HEK293T (cell line): ENCODE results near the gene C12orf50.
"Not testable (repeated sequence)": the region's sequence is repeated elsewhere in the genome, so short reads cannot be mapped to it uniquely, and the experiment has no call there.

ENCODE experiments used
- CTCF ChIA-PET: fragments of 350-600 bp; formaldehyde crosslinking; extraction: SDS; loops from one replicate; lab custom pipeline; 2021; ENCODE audit warnings: antibody characterized with exemption, inconsistent platforms; lab: Yijun Ruan, JAX
- POLR2A ChIA-PET: fragments of 350-600 bp; formaldehyde crosslinking; extraction: SDS; loops from one replicate; lab custom pipeline; 2020; ENCODE audit warnings: antibody characterized with exemption, inconsistent platforms; lab: Yijun Ruan, JAX
- DNase-seq: peaks from one replicate; pipeline ENCODE4 v3.0.0; 2012; ENCODE audit warnings: mixed read lengths; ENCODE audit errors: extremely low spot score
- ARNT ChIP-seq: fragments of 450-650 bp; IDR thresholded peaks from 2 replicates; pipeline ENCODE4 v1.6.1; 2017; ENCODE audit warnings: mild to moderate bottlenecking
- BHLHE40 ChIP-seq: fragments of 450-650 bp; IDR thresholded peaks from 2 replicates; pipeline ENCODE4 v1.6.1; 2016; ENCODE audit warnings: mild to moderate bottlenecking, moderate library complexity, borderline replicate concordance
- CTBP1 ChIP-seq: fragments of 450-650 bp; IDR thresholded peaks from 2 replicates; pipeline ENCODE4 v1.6.1; 2016; ENCODE audit warnings: borderline replicate concordance
- ELF4 ChIP-seq: fragments of 450-650 bp; IDR thresholded peaks from 2 replicates; pipeline ENCODE4 v1.6.1; 2017; ENCODE audit warnings: antibody characterized with exemption
- FOXA1 ChIP-seq: fragments of 450-650 bp; IDR thresholded peaks from 2 replicates; pipeline ENCODE4 v1.6.1; 2016; ENCODE audit warnings: mild to moderate bottlenecking
- FOXK2 ChIP-seq: fragments of 450-650 bp; IDR thresholded peaks from 2 replicates; pipeline ENCODE4 v1.6.1; 2016; ENCODE audit warnings: mild to moderate bottlenecking
- FOXM1 ChIP-seq: fragments of 450-650 bp; IDR thresholded peaks from 2 replicates; pipeline ENCODE4 v1.6.1; 2017; ENCODE audit warnings: mild to moderate bottlenecking, borderline replicate concordance
- HDGF ChIP-seq: fragments of 450-650 bp; IDR thresholded peaks from 2 replicates; pipeline ENCODE4 v1.6.1; 2017; ENCODE audit warnings: antibody characterized with exemption, borderline replicate concordance
- L3MBTL2 ChIP-seq: fragments of 450-650 bp; conservative IDR thresholded peaks from 2 replicates; pipeline ENCODE4 v1.6.1; 2016; ENCODE audit warnings: mild to moderate bottlenecking
- LEF1 ChIP-seq: fragments of 450-650 bp; IDR thresholded peaks from 2 replicates; pipeline ENCODE4 v1.6.1; 2017; ENCODE audit warnings: mild to moderate bottlenecking, borderline replicate concordance
- NFRKB ChIP-seq: fragments of 450-650 bp; IDR thresholded peaks from 2 replicates; pipeline ENCODE4 v1.6.1; 2016; ENCODE audit warnings: mild to moderate bottlenecking, moderate library complexity
- PKNOX1 ChIP-seq: fragments of 450-650 bp; IDR thresholded peaks from 2 replicates; pipeline ENCODE4 v1.6.1; 2016
- SP1 ChIP-seq: fragments of 450-650 bp; IDR thresholded peaks from 2 replicates; pipeline ENCODE4 v1.6.1; 2017
- SUZ12 ChIP-seq: fragments of 450-650 bp; IDR thresholded peaks from 2 replicates; pipeline ENCODE4 v1.6.1; 2016; ENCODE audit warnings: mild to moderate bottlenecking
- TARDBP ChIP-seq: fragments of 450-650 bp; IDR thresholded peaks from 2 replicates; pipeline ENCODE4 v1.6.1; 2016
- ZNF384 ChIP-seq: fragments of 450-650 bp; IDR thresholded peaks from 2 replicates; pipeline ENCODE4 v1.6.1; 2016

The C12orf50 gene

GRCh38 chr12:88035271-88035906 is 6.2 kb upstream of the C12orf50 start:
- ChIA-PET POLR2A (no interaction called here), CTCF (no interaction called here)
- TF ChIP-seq PKNOX1 (no peak), FOXK2 (no peak), ZNF384 (peak; percentile 92), L3MBTL2 (peak; percentile 89), ELF4 (no peak), ARNT (no peak), SP1 (no peak)
- DNase-seq, result peak; percentile 86

- DNase-seq, CTCF ChIA-PET, POLR2A ChIA-PET: not testable (repeated sequence)
Measured at GRCh38 chr12:88031161-88031560, 2.0 kb upstream of the C12orf50 start.

- no peak for DNase-seq
- ChIA-PET POLR2A (no interaction called here), CTCF (no interaction called here)
- no peak for TF ChIP-seq FOXM1
- TF ChIP-seq TARDBP, result no peak
- TF ChIP-seq ZNF384, result no peak
- TF ChIP-seq LEF1, result no peak
- TF ChIP-seq PKNOX1, result no peak
- TF ChIP-seq SUZ12, result no peak
- TF ChIP-seq ARNT, result no peak
- TF ChIP-seq ELF4, result no peak
- TF ChIP-seq FOXK2, result no peak
Measured at GRCh38 chr12:88026196-88026595, 3.0 kb downstream of the C12orf50 start.

GRCh38 chr12:88017964-88018363 is 11.2 kb downstream of the C12orf50 start:
- ChIA-PET CTCF (no interaction called here), POLR2A (no interaction called here)
- DNase-seq, result no peak
- no peak for TF ChIP-seq FOXM1
- no peak for TF ChIP-seq ARNT
- no peak for TF ChIP-seq PKNOX1
- no peak for TF ChIP-seq ELF4
- no peak for TF ChIP-seq CTBP1
- TF ChIP-seq FOXA1, result no peak
- no peak for TF ChIP-seq HDGF
- TF ChIP-seq BHLHE40, result no peak

GRCh38 chr12:88015825-88016224 is 13.4 kb downstream of the C12orf50 start:
- ChIA-PET CTCF (interaction anchor here (0.7 kb wide), 1 partner anchor 701 kb away, joined by 3 read pairs; no protein-coding TSS in a partner anchor), POLR2A (no interaction called here)
- TF ChIP-seq ARNT, result no peak
- TF ChIP-seq FOXK2, result no peak
- no peak for TF ChIP-seq FOXM1
- TF ChIP-seq FOXA1, result no peak
- TF ChIP-seq BHLHE40, result no peak
- no peak for TF ChIP-seq CTBP1
- no peak for TF ChIP-seq HDGF
- TF ChIP-seq LEF1, result no peak
- TF ChIP-seq L3MBTL2, result no peak
- no peak for TF ChIP-seq ZNF384
- TF ChIP-seq ELF4, result no peak
- TF ChIP-seq NFRKB, result no peak
- TF ChIP-seq SUZ12, result no peak
- no peak for DNase-seq

GRCh38 chr12:88011755-88012154 is 17.4 kb downstream of the C12orf50 start:
- POLR2A ChIA-PET, result no interaction called here
- no peak for DNase-seq
- TF ChIP-seq TARDBP, result no peak
- TF ChIP-seq ARNT, result no peak
- TF ChIP-seq SP1, result no peak
- TF ChIP-seq L3MBTL2, result no peak
- no peak for TF ChIP-seq FOXA1
- TF ChIP-seq CTBP1, result no peak
- no peak for TF ChIP-seq FOXK2
- TF ChIP-seq ELF4, result no peak
- TF ChIP-seq LEF1, result no peak
- TF ChIP-seq BHLHE40, result no peak
- TF ChIP-seq PKNOX1, result no peak
- no peak for TF ChIP-seq ZNF384
- CTCF ChIA-PET, result no interaction called here
